ELR (cell line): Measurements from ENCODE around the gene GSTM4.
"Not testable (repeated sequence)": the region's sequence is repeated elsewhere in the genome, so short reads cannot be mapped to it uniquely, and the experiment has no call there.

Experiments
- DNase-seq: peaks from one replicate; pipeline ENCODE4 v3.0.0-alpha.2; 2015; ENCODE audit warnings: low read depth

The GSTM4 gene

GRCh38 chr1:109637446-109637845 lies 18.5 kb upstream of the GSTM4 start:
- DNase-seq: no peak

- no peak for DNase-seq
These were observed 16.6 kb upstream of the GSTM4 start for GRCh38 chr1:109639063-109639840.

- DNase-seq: no peak
These were observed 16.1 kb upstream of the GSTM4 start for GRCh38 chr1:109639841-109640184.

- peak; percentile 72 for DNase-seq
These were observed 15.5 kb upstream of the GSTM4 start for GRCh38 chr1:109640285-109640865.

GRCh38 chr1:109641078-109641740 lies 14.7 kb upstream of the GSTM4 start:
- no peak for DNase-seq

- no peak for DNase-seq
These were observed 14.0 kb upstream of the GSTM4 start for GRCh38 chr1:109641861-109642260.

GRCh38 chr1:109642626-109643025 lies 13.3 kb upstream of the GSTM4 start:
- DNase-seq: peak; percentile 32

GRCh38 chr1:109643385-109644230 lies 12.3 kb upstream of the GSTM4 start:
- DNase-seq: peak; percentile 77

- no peak for DNase-seq
These were observed 11.2 kb upstream of the GSTM4 start for GRCh38 chr1:109644670-109645069.

GRCh38 chr1:109649491-109649914 lies 6.4 kb upstream of the GSTM4 start:
- DNase-seq: peak; percentile 66

- DNase-seq: peak; percentile 32
These were observed 5.3 kb upstream of the GSTM4 start for GRCh38 chr1:109650609-109651008.

GRCh38 chr1:109652402-109652801 lies 3.5 kb upstream of the GSTM4 start:
- DNase-seq: no peak

- no peak for DNase-seq
These were observed 2.6 kb upstream of the GSTM4 start for GRCh38 chr1:109653306-109653705.

GRCh38 chr1:109654519-109654918 lies 1.4 kb upstream of the GSTM4 start:
- no peak for DNase-seq

- DNase-seq: no peak
These were observed 1.5 kb downstream of the GSTM4 start for GRCh38 chr1:109657395-109657794.

- no peak for DNase-seq
These were observed 2.1 kb downstream of the GSTM4 start for GRCh38 chr1:109657970-109658369.

- no peak for DNase-seq
These were observed 2.7 kb downstream of the GSTM4 start for GRCh38 chr1:109658533-109659042.

GRCh38 chr1:109659145-109659544 lies 3.2 kb downstream of the GSTM4 start:
- no peak for DNase-seq

GRCh38 chr1:109659997-109660690 lies 4.2 kb downstream of the GSTM4 start:
- no peak for DNase-seq

- not testable (repeated sequence) for DNase-seq
These were observed 4.8 kb downstream of the GSTM4 start for GRCh38 chr1:109660691-109661026.

- no peak for DNase-seq
These were observed 5.5 kb downstream of the GSTM4 start for GRCh38 chr1:109661391-109661790.

- no peak for DNase-seq
These were observed 8.8 kb downstream of the GSTM4 start for GRCh38 chr1:109664671-109665070.
